HepG2 (cell line): Measurements from ENCODE around the gene GTF2H1. TPM values are rescaled to one million over a fixed set of nuclear protein-coding genes. Genes with fewer than 3 reads are reported as not detected.

Experiments used
- MEIS1 ChIP-seq: sonication (generic); formaldehyde crosslinking; IDR thresholded peaks from 2 replicates; pipeline ENCODE4 v1.9.0; 2021; ENCODE audit warnings: mild to moderate bottlenecking, missing genetic modification reagents, moderate library complexity, borderline replicate concordance
- PRDM10 ChIP-seq: sonication (generic); formaldehyde crosslinking; IDR thresholded peaks from 2 replicates; pipeline ENCODE4 v1.4.0; 2020; ENCODE audit warnings: low read depth, missing genetic modification reagents
- SNAPC2 ChIP-seq: sonication (generic); formaldehyde crosslinking; IDR thresholded peaks from 2 replicates; pipeline ENCODE4 v1.8.1; 2022; ENCODE audit warnings: mild to moderate bottlenecking, missing genetic modification reagents
- ZNF510 ChIP-seq: sonication (generic); formaldehyde crosslinking; IDR thresholded peaks from 2 replicates; pipeline ENCODE4 v1.4.0; 2020; ENCODE audit warnings: low read depth, mild to moderate bottlenecking, missing genetic modification reagents
- ZNF512 ChIP-seq: sonication (generic); formaldehyde crosslinking; IDR thresholded peaks from 2 replicates; pipeline ENCODE4 v1.4.0; 2020; ENCODE audit warnings: mild to moderate bottlenecking, missing genetic modification reagents
- ZNF800 ChIP-seq: sonication (generic); formaldehyde crosslinking; IDR thresholded peaks from 2 replicates; pipeline ENCODE4 v1.4.0; 2020; ENCODE audit warnings: missing genetic modification reagents
- polyA plus RNA-seq, 8 experiments: library from polyadenylated mRNA; depleted of rRNA in 3 of 8; stranded (reverse) in 7 of 8; unstranded in 1 of 8; fragments of >200 nt; fragmentation: Illumina TruSeq in 4 of 8; extraction: Trizol in 4 of 8; gene quantifications; 2 replicates each; pipeline versions ENCODE4 v1.2.1 to v1.2.3, GENCODE V29; 2011 to 2016; ENCODE audit warnings: low read depth in 4 of 8, missing spikeins in 1 of 8, mixed read lengths in 1 of 8; ENCODE audit not compliant: insufficient read depth in 1 of 8
- total RNA-seq, 5 experiments: library from RNA; depleted of rRNA; stranded (reverse); fragments of >200 nt; fragmentation: Illumina TruSeq; extraction: Trizol; gene quantifications; 2 replicates each; pipeline ENCODE4 v1.2.3, GENCODE V29; 2016; ENCODE audit warnings: low read depth in 1 of 5

Gene GTF2H1
- total and polyA plus RNA-seq, 2 of the 13 experiments (the other 11 are each of a cell fraction or from before 2014, with no cell fraction given): 15.7 to 51.4 TPM

DNA sequence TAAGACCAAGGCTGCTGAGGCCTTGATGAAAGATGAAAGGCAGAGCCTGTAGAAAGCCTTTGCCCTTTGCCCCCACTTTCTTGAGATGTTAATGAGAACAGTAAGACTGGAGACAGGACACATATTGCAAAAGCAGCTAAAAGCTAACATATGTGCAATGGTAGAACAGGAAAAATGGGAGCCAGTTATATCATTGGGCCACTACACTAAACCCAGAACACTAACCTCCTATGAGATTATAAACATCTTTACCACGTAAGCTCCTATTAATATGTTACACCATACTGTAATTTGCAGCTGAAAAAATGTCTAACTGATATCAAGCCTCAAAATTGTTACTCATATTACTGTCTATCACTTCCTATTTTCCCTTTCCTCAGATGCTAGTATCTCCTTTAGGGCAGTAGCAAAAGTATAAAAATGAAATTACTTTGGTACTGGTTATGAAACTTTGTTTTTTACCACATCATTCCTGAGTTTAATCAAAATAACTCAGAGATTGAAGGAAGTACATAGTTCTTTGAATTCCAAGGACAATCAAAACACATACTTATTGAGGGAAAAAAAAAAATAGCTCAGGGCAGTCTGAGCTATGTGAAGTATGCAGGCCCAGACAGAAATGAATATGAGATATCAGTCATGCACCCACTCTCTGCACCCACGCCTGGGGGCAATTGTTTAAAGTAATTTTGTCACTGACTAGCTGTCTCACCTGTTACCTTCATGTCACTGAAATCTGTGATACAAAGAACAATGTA, 9.5 kb upstream of the GTF2H1 start (continued):
- TF ChIP-seq PRDM10: no peak
- no peak for TF ChIP-seq ZNF800 (CRISPR knock-in tag)
- TF ChIP-seq ZNF512 (CRISPR knock-in tag): no peak
- TF ChIP-seq SNAPC2 (CRISPR knock-in tag): no peak
- TF ChIP-seq ZNF510: no peak
- TF ChIP-seq MEIS1: no peak
- TF ChIP-seq, all 625 proteins: peak for 0
